Lower lobe of right lung (tissue), 2 donors: ENCODE results near the gene SCARF2. TPM values are rescaled to one million over a fixed set of nuclear protein-coding genes. Genes with fewer than 3 reads are reported as not detected.
A peak's percentile ranks its signal among the peaks of the same experiment; 100 is the strongest.
"Not testable (repeated sequence)": the region's sequence is repeated elsewhere in the genome, so short reads cannot be mapped to it uniquely, and the experiment has no call there.

Source experiments
- ATAC-seq, 2 donors: fragments of 200-7000 bp; cut with Tn5 transposase; one replicate each; pipeline ENCODE4 v1.9.1; 2020 to 2022; ENCODE audit warnings: mild to moderate bottlenecking in 2 of 2, moderate library complexity in 2 of 2
- DNase-seq: peaks from one replicate; pipeline ENCODE4 v3.0.0-alpha.2; 2020
- H3K27ac ChIP-seq: fragments of 200-600 bp; one replicate; pipeline ENCODE4 v1.8.0; 2022
- H3K27me3 ChIP-seq: fragments of 200-600 bp; one replicate; pipeline ENCODE4 v1.8.0; 2022; ENCODE audit warnings: low read depth
- H3K36me3 ChIP-seq: fragments of 200-600 bp; one replicate; pipeline ENCODE4 v1.8.0; 2022; ENCODE audit warnings: mild to moderate bottlenecking
- H3K4me1 ChIP-seq: fragments of 200-600 bp; one replicate; pipeline ENCODE4 v1.8.0; 2022
- H3K4me3 ChIP-seq: fragments of 200-600 bp; one replicate; pipeline ENCODE4 v1.8.0; 2022; ENCODE audit warnings: mild to moderate bottlenecking
- H3K9me3 ChIP-seq: fragments of 200-600 bp; one replicate; pipeline ENCODE4 v1.8.0; 2022
- intact Hi-C: fragments of 100-400 bp; cut with DNase I; formaldehyde crosslinking; loops from one replicate; pipeline ENCODE4 v1.11.0; 2022
- total RNA-seq: library from RNA; stranded (reverse); fragmentation: NEBNext Ultra II Directional; extraction: Animal tissue kit (Norgen Biotek cat#: 25700); gene quantifications from one replicate; pipeline ENCODE4 v1.2.1, GENCODE V29; 2021
- TF ChIP-seq, protein P1 (sequence below): fragments of 200-600 bp; IDR thresholded peaks from one replicate; pipeline ENCODE4 v1.8.0; 2022; ENCODE audit warnings: antibody characterized with exemption, mild to moderate bottlenecking
- donor health status: DM: no; HTN: yes; CAD: no; lungs with severe emphysema.

The SCARF2 gene
- total RNA-seq, 1 donor from 2014 or later = 12.6 TPM

DNA sequence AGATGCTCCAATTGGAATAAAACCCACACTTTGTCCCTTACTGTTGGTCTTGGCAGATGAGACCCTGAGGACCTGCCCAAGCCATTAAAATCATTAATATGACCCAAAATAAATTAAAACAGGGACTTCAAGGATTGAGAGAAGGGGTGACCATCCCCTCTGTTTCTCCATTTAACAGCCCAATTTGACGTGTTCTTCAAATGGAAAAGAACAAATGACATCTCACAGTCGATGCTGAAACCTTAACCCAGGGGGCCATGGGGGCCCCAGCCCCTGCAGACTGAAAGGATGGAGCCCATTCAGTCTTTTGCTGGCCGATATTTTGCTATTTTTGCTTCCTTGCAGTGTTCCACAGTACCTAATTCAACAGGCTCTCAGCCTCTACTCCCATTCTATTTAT is 23.2 kb downstream of the SCARF2 start:
- TF ChIP-seq, protein P1, sequence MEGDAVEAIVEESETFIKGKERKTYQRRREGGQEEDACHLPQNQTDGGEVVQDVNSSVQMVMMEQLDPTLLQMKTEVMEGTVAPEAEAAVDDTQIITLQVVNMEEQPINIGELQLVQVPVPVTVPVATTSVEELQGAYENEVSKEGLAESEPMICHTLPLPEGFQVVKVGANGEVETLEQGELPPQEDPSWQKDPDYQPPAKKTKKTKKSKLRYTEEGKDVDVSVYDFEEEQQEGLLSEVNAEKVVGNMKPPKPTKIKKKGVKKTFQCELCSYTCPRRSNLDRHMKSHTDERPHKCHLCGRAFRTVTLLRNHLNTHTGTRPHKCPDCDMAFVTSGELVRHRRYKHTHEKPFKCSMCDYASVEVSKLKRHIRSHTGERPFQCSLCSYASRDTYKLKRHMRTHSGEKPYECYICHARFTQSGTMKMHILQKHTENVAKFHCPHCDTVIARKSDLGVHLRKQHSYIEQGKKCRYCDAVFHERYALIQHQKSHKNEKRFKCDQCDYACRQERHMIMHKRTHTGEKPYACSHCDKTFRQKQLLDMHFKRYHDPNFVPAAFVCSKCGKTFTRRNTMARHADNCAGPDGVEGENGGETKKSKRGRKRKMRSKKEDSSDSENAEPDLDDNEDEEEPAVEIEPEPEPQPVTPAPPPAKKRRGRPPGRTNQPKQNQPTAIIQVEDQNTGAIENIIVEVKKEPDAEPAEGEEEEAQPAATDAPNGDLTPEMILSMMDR = no peak
- Histone ChIP-seq H3K36me3 (no peaks in the 10 kb centered on the region), H3K4me3 (no peak overlapping the region), H3K4me1 (peaks cover 5% of the 10 kb centered on the region), H3K9me3 (no peaks in the 10 kb centered on the region), H3K27me3 (no peaks in the 10 kb centered on the region), H3K27ac (no peak overlapping the region)
- intact Hi-C loops = no loop called here
- DNase-seq = no peak
- ATAC-seq = no peak

DNA sequence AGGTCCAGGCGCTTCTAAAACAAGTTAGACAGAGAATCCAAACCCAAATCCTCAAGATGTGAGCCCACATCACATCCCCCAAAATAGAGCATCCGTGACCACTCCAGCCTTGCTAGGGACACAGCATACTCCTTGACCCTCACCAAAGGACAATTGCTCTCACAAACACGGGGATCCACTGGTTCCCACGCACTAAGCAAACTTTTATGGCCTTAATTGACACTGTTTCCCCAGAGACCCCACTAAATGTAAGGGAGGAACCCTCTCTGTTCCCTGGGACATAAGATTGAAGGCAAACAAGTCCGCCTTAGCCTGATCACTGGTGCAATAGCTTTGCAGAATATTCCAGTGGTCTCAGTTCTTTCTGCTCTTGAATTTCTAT is 23.6 kb downstream of the SCARF2 start:
- TF ChIP-seq, protein P1 = no peak
- DNase-seq (peak; percentile 1), ATAC-seq (no peak)
- no peaks in the 10 kb centered on the region for H3K36me3 ChIP-seq
- H3K9me3 ChIP-seq = no peaks in the 10 kb centered on the region
- no peak overlapping the region for H3K4me3 ChIP-seq
- no peaks in the 10 kb centered on the region for H3K27me3 ChIP-seq
- intact Hi-C loops = no loop called here
- no peak overlapping the region for H3K27ac ChIP-seq
- H3K4me1 ChIP-seq = peaks cover 5% of the 10 kb centered on the region

DNA sequence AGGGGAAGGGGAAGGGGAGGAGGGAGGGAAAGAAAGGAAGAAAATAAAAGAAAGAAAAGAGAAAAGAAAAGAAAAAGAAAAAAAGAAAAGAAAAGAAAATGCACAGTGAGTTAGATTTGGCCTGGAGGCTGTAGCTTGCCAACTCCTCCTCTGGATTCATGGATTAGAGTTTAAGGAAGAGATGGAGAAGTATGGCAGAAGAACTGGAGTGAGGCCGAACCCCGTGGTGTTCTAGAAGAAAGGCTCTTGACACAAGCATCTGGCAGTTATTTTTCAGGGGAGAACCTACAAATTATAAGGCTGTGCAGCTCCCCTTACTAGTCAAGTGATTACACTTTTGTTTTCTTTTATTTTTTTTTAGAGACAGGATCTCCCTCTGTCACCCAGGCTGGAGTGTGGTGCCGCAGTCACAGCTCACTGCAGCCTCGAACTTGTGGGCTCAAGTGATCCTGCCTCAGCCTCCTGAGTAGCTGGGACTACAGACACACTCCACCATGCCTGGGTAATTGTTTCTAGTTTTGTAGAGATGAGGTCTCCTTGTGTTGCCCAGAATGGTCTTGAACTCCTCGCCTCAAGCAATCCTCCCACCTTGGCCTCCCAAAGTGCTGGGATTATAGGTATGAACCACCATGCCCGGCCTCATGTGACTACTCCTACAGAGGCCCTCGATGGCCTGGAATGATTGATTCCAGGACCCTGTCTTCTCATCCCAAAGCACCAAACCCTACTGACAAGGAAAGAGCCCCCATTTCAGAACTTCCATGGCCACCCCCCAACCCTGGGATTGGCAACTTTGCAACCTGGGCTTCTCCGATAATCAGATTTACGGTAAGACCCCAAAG is 24.2 kb downstream of the SCARF2 start:
- peak; percentile 3 for DNase-seq
- intact Hi-C loops = no loop called here
- H3K4me3 ChIP-seq = no peak overlapping the region

DNA sequence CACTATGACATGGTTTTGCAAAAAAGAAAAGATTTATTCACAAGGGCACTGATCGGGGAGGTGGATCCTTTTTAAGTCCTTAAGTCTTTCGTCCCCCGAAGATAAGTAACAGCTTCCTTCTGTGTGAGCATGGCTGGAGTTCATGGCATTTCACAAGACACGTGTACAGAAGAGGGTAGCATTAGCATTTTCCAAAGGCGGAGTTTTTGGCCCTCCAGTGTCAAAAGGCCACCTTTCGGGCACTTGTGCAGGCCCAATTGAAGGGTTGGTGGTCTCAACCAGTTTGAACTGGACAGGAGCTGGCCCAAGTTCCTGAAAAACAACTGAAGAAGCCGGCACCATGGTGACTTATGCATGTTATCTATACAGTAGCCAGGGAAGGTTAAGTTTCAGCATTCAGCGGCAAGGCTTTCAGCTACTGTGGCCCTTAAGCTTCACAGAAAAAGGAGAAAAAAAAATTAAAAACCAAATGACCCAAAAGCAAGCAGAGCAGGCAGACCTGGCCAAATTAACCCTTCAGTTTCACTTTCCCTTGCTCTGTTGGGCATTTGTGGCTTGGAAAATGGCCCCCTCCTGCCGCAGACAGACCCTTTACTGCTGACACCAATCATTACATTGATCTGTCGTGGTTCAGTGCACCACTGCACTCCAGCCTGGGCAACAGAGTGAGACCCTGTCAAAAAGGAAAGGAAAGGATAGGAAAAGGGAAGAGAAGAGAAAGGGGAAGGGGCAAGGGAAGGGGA is 25.0 kb downstream of the SCARF2 start:
- H3K4me1 ChIP-seq = no peaks in the 10 kb centered on the region
- DNase-seq (peak; percentile 13), ATAC-seq (no peak)
- H3K4me3 ChIP-seq = no peak overlapping the region
- TF ChIP-seq, protein P1 = no peak
- no peak overlapping the region for H3K27ac ChIP-seq
- H3K36me3 ChIP-seq = peaks cover 3% of the 10 kb centered on the region
- no peaks in the 10 kb centered on the region for H3K9me3 ChIP-seq
- no peaks in the 10 kb centered on the region for H3K27me3 ChIP-seq
- intact Hi-C loops = no loop called here

More for the DNA sequence above, 24.2 kb downstream of the SCARF2 start:
- Histone ChIP-seq H3K27me3 (no peaks in the 10 kb centered on the region), H3K27ac (no peak overlapping the region), H3K36me3 (no peaks in the 10 kb centered on the region), H3K9me3 (no peaks in the 10 kb centered on the region), H3K4me1 (peaks cover 3% of the 10 kb centered on the region)
- no peak for ATAC-seq
- TF ChIP-seq, protein P1 = no peak

DNA sequence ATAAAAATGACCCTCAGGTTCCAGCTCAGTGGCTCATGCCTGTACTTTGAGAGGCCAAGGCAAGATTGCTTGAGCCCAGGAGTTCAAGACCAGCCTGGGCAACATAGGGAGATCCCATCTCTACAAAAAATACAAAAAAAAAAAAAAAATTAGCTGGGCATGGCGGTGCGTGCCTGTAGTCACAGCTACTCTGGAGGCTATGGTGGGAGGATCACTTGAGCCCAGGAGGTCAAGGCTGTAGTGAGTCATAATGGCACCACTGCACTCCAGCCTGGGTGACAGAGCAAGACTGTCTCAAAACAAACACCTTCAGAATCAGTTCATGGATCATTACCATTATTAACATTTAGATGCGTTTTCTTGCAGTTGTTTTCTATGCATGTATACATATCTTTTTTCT is 28.2 kb downstream of the SCARF2 start:
- H3K36me3 ChIP-seq = peaks cover 35% of the 10 kb centered on the region
- H3K4me1 ChIP-seq, H3K4me3 ChIP-seq, H3K27ac ChIP-seq, ATAC-seq, intact Hi-C loops, H3K9me3 ChIP-seq, H3K27me3 ChIP-seq, DNase-seq: not testable (repeated sequence)

DNA sequence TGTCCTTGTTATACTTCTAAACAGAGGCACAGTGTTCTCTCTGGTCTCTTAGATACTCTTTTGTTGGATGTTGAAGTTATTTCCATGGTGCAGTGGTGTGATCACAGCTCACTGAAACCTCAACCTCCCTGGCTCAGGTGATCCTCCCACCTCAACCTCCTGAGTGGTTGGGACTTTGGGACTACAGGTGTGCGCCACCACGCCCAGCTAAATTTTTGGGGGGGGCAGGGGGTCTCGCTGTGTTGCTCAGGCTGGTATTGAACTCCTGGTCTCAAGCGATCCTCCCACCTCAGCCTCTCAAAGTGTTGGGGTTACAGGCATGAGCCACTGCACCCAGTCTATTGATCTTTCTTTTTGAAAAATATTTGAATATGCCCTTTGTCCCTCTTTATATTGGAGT is 28.7 kb downstream of the SCARF2 start:
- TF ChIP-seq, protein P1 = no peak

More for the DNA sequence above, 28.7 kb downstream of the SCARF2 start:
- Histone ChIP-seq H3K4me1 (no peaks in the 10 kb centered on the region), H3K9me3 (no peaks in the 10 kb centered on the region), H3K27me3 (no peaks in the 10 kb centered on the region), H3K27ac (no peak overlapping the region), H3K36me3 (peaks cover 40% of the 10 kb centered on the region), H3K4me3 (no peak overlapping the region)
- intact Hi-C loops = no loop called here
- ATAC-seq = no peak
- peak; percentile 14 for DNase-seq
